HepG2 (cell line): ENCODE data around the gene DGKD. TPM values are rescaled to one million over a fixed set of nuclear protein-coding genes. Genes with fewer than 3 reads are reported as not detected.

ENCODE experiments used
- ATAC-seq: fragments of 200-7000 bp; cut with Tn5 transposase; 3 replicates; pipeline ENCODE4 v1.9.1; 2020; ENCODE audit warnings: mild to moderate bottlenecking, moderate library complexity
- BruUV-seq: library from RNA; stranded (reverse); fragments of 400-500 nt; replicated peaks from 2 replicates; lab custom pipeline; 2021; lab: Mats Ljungman, UMichigan
- CTCF ChIA-PET: fragments of 300-600 bp; formaldehyde crosslinking; extraction: SDS; loops from one replicate; lab custom pipeline; 2021; ENCODE audit warnings: low total read pairs, inconsistent platforms, low intra/inter-chr PET ratio; lab: Yijun Ruan, JAX
- POLR2A ChIA-PET: fragments of 350-600 bp; sonication (Branson Sonifier 250); formaldehyde crosslinking; loops from one replicate; lab custom pipeline; 2020; ENCODE audit warnings: antibody characterized with exemption, inconsistent platforms; lab: Yijun Ruan, JAX
- DNase-seq: peaks from one replicate; pipeline ENCODE4 v3.0.0-alpha.2; 2015; ENCODE audit warnings: low spot score
- FAIRE-seq: peaks from 3 replicates; lab custom pipeline; 2011; peaks lifted over from hg19 to GRCh38; lab: Jason Lieb, UNC
- H2AFZ ChIP-seq: one replicate; pipeline ENCODE4 v1.6.1; 2011; ENCODE audit warnings: low read length, inconsistent platforms
- H3K27ac ChIP-seq: fragments of 300-600 bp; 3 replicates; pipeline ENCODE4 v1.8.0; 2011; ENCODE audit warnings: mixed run types, mild to moderate bottlenecking, mixed read lengths, low read length, inconsistent platforms; ENCODE audit not compliant: insufficient read depth; ENCODE audit errors: extremely low read length
- H3K27me3 ChIP-seq, 2 experiments: fragments of 200-600 bp in 1 of 2; 2 replicates in 1 of 2; 3 replicates in 1 of 2; pipeline versions ENCODE4 v1.6.0 to v1.8.0; 2011; ENCODE audit warnings: low read length in 2 of 2, mild to moderate bottlenecking in 2 of 2, moderate library complexity in 2 of 2, inconsistent platforms in 1 of 2; ENCODE audit not compliant: insufficient read depth in 2 of 2, control insufficient read depth in 1 of 2
- H3K36me3 ChIP-seq, 2 experiments: fragments of 200-600 bp in 1 of 2; replicated peaks in 1 of 2; 2 replicates in 1 of 2; 3 replicates in 1 of 2; pipeline versions ENCODE4 v1.5.1 to v1.8.0; 2011; ENCODE audit warnings: low read length in 2 of 2, inconsistent platforms in 1 of 2; ENCODE audit not compliant: insufficient read depth in 2 of 2, control insufficient read depth in 1 of 2
- H3K4me1 ChIP-seq: 2 replicates; pipeline ENCODE4 v1.5.1; 2012; ENCODE audit warnings: low read length, inconsistent platforms; ENCODE audit not compliant: insufficient read depth
- H3K4me2 ChIP-seq: 2 replicates; pipeline ENCODE4 v1.6.0; 2011; ENCODE audit warnings: low read depth, low read length, inconsistent platforms
- H3K4me3 ChIP-seq, 3 experiments: fragments of 200-600 bp in 1 of 3; sonication (generic), shearing (Covaris generic) in 1 of 3; replicated peaks in 1 of 3; 2 replicates each; pipeline ENCODE4 v1.5.1; 2011 to 2016; ENCODE audit warnings: low read length in 3 of 3, inconsistent platforms in 2 of 3, low read depth in 2 of 3, mild to moderate bottlenecking in 2 of 3, control low read depth in 1 of 3, mixed read lengths in 1 of 3; ENCODE audit not compliant: insufficient read depth in 1 of 3
- H3K79me2 ChIP-seq: one replicate; pipeline ENCODE4 v1.6.1; 2011; ENCODE audit warnings: low read length, inconsistent platforms; ENCODE audit not compliant: insufficient read depth
- H3K9ac ChIP-seq: 2 replicates; pipeline ENCODE4 v1.6.0; 2011; ENCODE audit warnings: mild to moderate bottlenecking, low read depth, low read length, inconsistent platforms; ENCODE audit not compliant: insufficient read depth
- H3K9me3 ChIP-seq: 2 replicates; pipeline ENCODE4 v1.5.1; 2012; ENCODE audit warnings: mild to moderate bottlenecking, low read length
- H4K20me1 ChIP-seq: 2 replicates; pipeline ENCODE4 v1.6.0; 2011; ENCODE audit warnings: inconsistent platforms, mild to moderate bottlenecking, low read length, moderate library complexity; ENCODE audit not compliant: insufficient read depth
- ARID2 ChIP-seq: sonication (generic); formaldehyde crosslinking; IDR thresholded peaks from 2 replicates; pipeline ENCODE4 v1.8.1; 2022; ENCODE audit warnings: mild to moderate bottlenecking, missing genetic modification reagents, borderline replicate concordance
- ASH2L ChIP-seq: fragments of 300-600, 200-600 bp; sonication (generic); IDR thresholded peaks from 2 replicates; pipeline ENCODE4 v1.7.0; 2017; ENCODE audit warnings: low read depth, mild to moderate bottlenecking, moderate library complexity, mixed read lengths, low read length; ENCODE audit not compliant: insufficient read length
- ATM ChIP-seq: fragments of 450-650 bp; IDR thresholded peaks from 2 replicates; pipeline ENCODE4 v1.7.1; 2017; ENCODE audit warnings: mild to moderate bottlenecking, borderline replicate concordance
- IKZF1 ChIP-seq: fragments of 450-650 bp; IDR thresholded peaks from 2 replicates; pipeline ENCODE4 v1.7.1; 2016
- RELA ChIP-seq: sonication (generic); formaldehyde crosslinking; IDR thresholded peaks from 2 replicates; pipeline ENCODE4 v1.4.0; 2020; ENCODE audit warnings: missing genetic modification reagents
- REXO4 ChIP-seq: sonication (generic); formaldehyde crosslinking; IDR thresholded peaks from 2 replicates; pipeline ENCODE4 v1.8.0; 2022; ENCODE audit warnings: missing genetic modification reagents, mild to moderate bottlenecking, borderline replicate concordance
- RNF2 ChIP-seq: fragments of 450-650 bp; conservative IDR thresholded peaks from 2 replicates; pipeline ENCODE4 v1.6.1; 2016; ENCODE audit warnings: low read depth
- SRSF1 ChIP-seq: fragments of 200-400 bp; formaldehyde crosslinking; optimal IDR thresholded peaks from 2 replicates; pipeline ENCODE3; 2017; ENCODE audit warnings: mild to moderate bottlenecking, low read depth, low read length, moderate library complexity
- TBP ChIP-seq: sonication (generic); formaldehyde crosslinking; IDR thresholded peaks from 2 replicates; pipeline ENCODE4 v1.5.0; 2020; ENCODE audit warnings: missing genetic modification reagents
- ZFY ChIP-seq: sonication (generic); formaldehyde crosslinking; IDR thresholded peaks from 2 replicates; pipeline ENCODE4 v1.4.0; 2020; ENCODE audit warnings: missing genetic modification reagents
- ZNF547 ChIP-seq: sonication (generic); formaldehyde crosslinking; IDR thresholded peaks from 2 replicates; pipeline ENCODE4 v1.5.1; 2020; ENCODE audit warnings: mild to moderate bottlenecking, missing genetic modification reagents
- ZNF570 ChIP-seq: sonication (generic); formaldehyde crosslinking; IDR thresholded peaks from 2 replicates; pipeline ENCODE4 v1.4.0; 2020; ENCODE audit warnings: mild to moderate bottlenecking, missing genetic modification reagents, borderline replicate concordance
- ZNF574 ChIP-seq: sonication (generic); formaldehyde crosslinking; IDR thresholded peaks from 2 replicates; pipeline ENCODE4 v1.4.0; 2020; ENCODE audit warnings: missing genetic modification reagents
- ZNF839 ChIP-seq: sonication (generic); formaldehyde crosslinking; IDR thresholded peaks from 2 replicates; pipeline ENCODE4 v1.4.0; 2020; ENCODE audit warnings: missing genetic modification reagents, mild to moderate bottlenecking, borderline replicate concordance
- ZSCAN9 ChIP-seq: IDR thresholded peaks from 2 replicates; pipeline ENCODE4 v1.6.1; 2016; ENCODE audit warnings: borderline replicate concordance
- WGBS: methylation state at CpG from one replicate; pipeline ENCODE4 v1.1.6; 2017; ENCODE audit warnings: low lambda C conversion rate; 5-methylcytosine and 5-hydroxymethylcytosine counted together
- in situ Hi-C: cut with HindIII; loops from 2 replicates; pipeline ENCODE4 v1.10.0; 2017; ENCODE audit warnings: low pct_unique_long_range_greater_than_20kb; ENCODE audit not compliant: extremely low pct_ligation_motif_present
- intact Hi-C: fragments of 100-400 bp; cut with micrococcal nuclease; formaldehyde crosslinking; loops from one replicate; pipeline ENCODE4 v1.10.0; 2022; ENCODE audit not compliant: unreplicated experiment
- polyA plus RNA-seq, 8 experiments: library from polyadenylated mRNA; depleted of rRNA in 3 of 8; stranded (reverse) in 7 of 8; unstranded in 1 of 8; fragments of >200 nt; fragmentation: Illumina TruSeq in 4 of 8; extraction: Trizol in 4 of 8; gene quantifications; 2 replicates each; pipeline versions ENCODE4 v1.2.1 to v1.2.3, GENCODE V29; 2011 to 2016; ENCODE audit warnings: low read depth in 4 of 8, missing spikeins in 1 of 8, mixed read lengths in 1 of 8; ENCODE audit not compliant: insufficient read depth in 1 of 8
- total RNA-seq, 5 experiments: library from RNA; depleted of rRNA; stranded (reverse); fragments of >200 nt; fragmentation: Illumina TruSeq; extraction: Trizol; gene quantifications; 2 replicates each; pipeline ENCODE4 v1.2.3, GENCODE V29; 2016; ENCODE audit warnings: low read depth in 1 of 5

DGKD gene
- total and polyA plus RNA-seq, 2 of the 13 experiments (the other 11 are each of a cell fraction or from before 2014, with no cell fraction given): 24.5 to 33.2 TPM

GRCh38 chr2:233372855-233373254 lies 18.6 kb downstream of the DGKD start:
- no peaks in the 10 kb centered on the region for H3K27me3 ChIP-seq
- DNase-seq (no peak), FAIRE-seq (no peak), ATAC-seq (no peak)
- in situ Hi-C loops: no loop called here
- 0 out of 2 replicates have a peak, but pooled peaks cover 5% of the 10 kb centered on the region for H4K20me1 ChIP-seq
- ChIA-PET CTCF (no interaction called here), POLR2A (no interaction called here)
- no peak overlapping the region for H3K4me3 ChIP-seq
- H2AFZ ChIP-seq: no peak overlapping the region
- 94% methylated on average over 8 of the region's 8 CpGs for WGBS
- H3K36me3 ChIP-seq: no peaks in the 10 kb centered on the region; a peak in 5 of 5 replicates
- H3K4me1 ChIP-seq: peaks cover 35% of the 10 kb centered on the region
- H3K9ac ChIP-seq: no peak overlapping the region
- H3K27ac ChIP-seq: no peak overlapping the region
- peaks cover 9% of the 10 kb centered on the region for H3K79me2 ChIP-seq
- intact Hi-C loops: no loop called here
- TF ChIP-seq ZNF574 (CRISPR knock-in tag): no peak
- TF ChIP-seq ZNF547 (CRISPR knock-in tag): no peak
- TF ChIP-seq ASH2L: no peak
- TF ChIP-seq ARID2 (CRISPR knock-in tag): no peak
- TF ChIP-seq TBP (CRISPR knock-in tag): no peak
- no peak for TF ChIP-seq ZSCAN9 (CRISPR knock-in tag)
- no peak for TF ChIP-seq ZFY (CRISPR knock-in tag)
- TF ChIP-seq REXO4 (CRISPR knock-in tag): no peak
- no peak for TF ChIP-seq SRSF1
- TF ChIP-seq ZNF839 (CRISPR knock-in tag): no peak
- no peak for TF ChIP-seq RELA (CRISPR knock-in tag)
- TF ChIP-seq RNF2: no peak
- TF ChIP-seq ATM: no peak
- no peak for TF ChIP-seq ZNF570 (CRISPR knock-in tag)
- no peak for TF ChIP-seq IKZF1
- no TSS peak for BruUV-seq
- no peaks in the 10 kb centered on the region for H3K9me3 ChIP-seq
- no peak overlapping the region for H3K4me2 ChIP-seq
